ENCODE results near the gene G3BP1. TPM values are rescaled to one million over a fixed set of nuclear protein-coding genes. Genes with fewer than 3 reads are reported as not detected.

The G3BP1 gene
- total and polyA plus RNA-seq, 4 donors = 19.1 to 171 (median 87.0) TPM

DNA sequence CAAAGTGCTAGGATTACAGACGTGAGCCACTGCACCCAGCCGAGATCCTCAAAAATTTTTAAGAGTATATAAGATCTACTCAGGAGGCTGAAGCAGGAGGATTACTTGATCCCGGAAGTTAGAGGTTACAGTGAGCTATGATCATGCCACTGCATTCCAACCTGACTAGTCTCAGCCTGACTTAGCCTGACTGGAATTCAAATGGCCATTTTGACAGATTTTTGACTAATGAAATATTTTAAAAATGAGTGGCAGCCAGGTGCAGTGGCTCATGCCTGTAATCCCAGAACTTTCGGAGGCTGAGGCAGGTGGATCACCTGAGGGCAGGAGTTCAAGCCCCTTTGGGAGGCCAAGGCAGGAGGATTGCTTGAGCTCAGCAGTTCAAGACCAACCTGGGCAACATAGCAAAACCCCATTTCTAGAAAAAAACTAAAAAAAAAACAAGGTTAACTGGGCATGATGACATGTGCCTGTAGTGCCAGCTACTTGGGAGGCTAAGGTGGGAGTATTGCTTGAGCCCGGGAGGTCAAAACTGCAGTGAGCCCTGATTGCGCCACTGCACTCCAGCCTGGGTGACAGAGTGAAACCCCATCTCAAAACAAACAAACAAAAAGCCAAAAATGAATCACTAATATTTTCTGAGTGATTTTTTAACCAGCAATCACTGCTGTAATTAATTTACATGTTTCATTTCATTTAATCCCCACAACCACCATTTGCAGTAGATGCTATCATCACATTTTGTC, 29.9 kb upstream of the G3BP1 start:
- Histone ChIP-seq H3K9me3 (ENCODE audit: control insufficient read depth in 4 of 4, insufficient read depth in 3 of 4, low read length in 3 of 4) (no peaks in the 10 kb centered on the region), H3K36me3 (ENCODE audit: control insufficient read depth in 4 of 4, insufficient read depth in 4 of 4, low read length in 4 of 4) (peaks cover 0 to 28% (median 16%) of the 10 kb centered on the region in 4 donors), H3K27ac (ENCODE audit: low read depth in 1 of 2, low read length in 1 of 2) (peak overlapping the region in 1 of 2 donors; percentile 4), H3K9ac (ENCODE audit: insufficient read depth in 1 of 2, low read length in 2 of 2) (no peak overlapping the region), H3K4me3 (no peak overlapping the region), H3K4me1 (ENCODE audit: control insufficient read depth in 5 of 5, insufficient read depth in 5 of 5, low read length in 5 of 5) (peaks cover 7 to 16% (median 11%) of the 10 kb centered on the region in 5 donors), H3K27me3 (ENCODE audit: control insufficient read depth in 3 of 3, insufficient read depth in 3 of 3, low read length in 2 of 3) (no peaks in the 10 kb centered on the region)
- WGBS, 2 donors = 93 to 95% methylated on average over 6 of the region's 6 CpGs
- TF ChIP-seq, protein P1, sequence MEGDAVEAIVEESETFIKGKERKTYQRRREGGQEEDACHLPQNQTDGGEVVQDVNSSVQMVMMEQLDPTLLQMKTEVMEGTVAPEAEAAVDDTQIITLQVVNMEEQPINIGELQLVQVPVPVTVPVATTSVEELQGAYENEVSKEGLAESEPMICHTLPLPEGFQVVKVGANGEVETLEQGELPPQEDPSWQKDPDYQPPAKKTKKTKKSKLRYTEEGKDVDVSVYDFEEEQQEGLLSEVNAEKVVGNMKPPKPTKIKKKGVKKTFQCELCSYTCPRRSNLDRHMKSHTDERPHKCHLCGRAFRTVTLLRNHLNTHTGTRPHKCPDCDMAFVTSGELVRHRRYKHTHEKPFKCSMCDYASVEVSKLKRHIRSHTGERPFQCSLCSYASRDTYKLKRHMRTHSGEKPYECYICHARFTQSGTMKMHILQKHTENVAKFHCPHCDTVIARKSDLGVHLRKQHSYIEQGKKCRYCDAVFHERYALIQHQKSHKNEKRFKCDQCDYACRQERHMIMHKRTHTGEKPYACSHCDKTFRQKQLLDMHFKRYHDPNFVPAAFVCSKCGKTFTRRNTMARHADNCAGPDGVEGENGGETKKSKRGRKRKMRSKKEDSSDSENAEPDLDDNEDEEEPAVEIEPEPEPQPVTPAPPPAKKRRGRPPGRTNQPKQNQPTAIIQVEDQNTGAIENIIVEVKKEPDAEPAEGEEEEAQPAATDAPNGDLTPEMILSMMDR (IDR thresholded peaks at IDR 0.05; ENCODE audit: control extremely low read depth, extremely low read depth) = no peak
- DNase-seq = no peak
- ATAC-seq (ENCODE audit: insufficient read depth, low FRiP score) = no peak

DNA sequence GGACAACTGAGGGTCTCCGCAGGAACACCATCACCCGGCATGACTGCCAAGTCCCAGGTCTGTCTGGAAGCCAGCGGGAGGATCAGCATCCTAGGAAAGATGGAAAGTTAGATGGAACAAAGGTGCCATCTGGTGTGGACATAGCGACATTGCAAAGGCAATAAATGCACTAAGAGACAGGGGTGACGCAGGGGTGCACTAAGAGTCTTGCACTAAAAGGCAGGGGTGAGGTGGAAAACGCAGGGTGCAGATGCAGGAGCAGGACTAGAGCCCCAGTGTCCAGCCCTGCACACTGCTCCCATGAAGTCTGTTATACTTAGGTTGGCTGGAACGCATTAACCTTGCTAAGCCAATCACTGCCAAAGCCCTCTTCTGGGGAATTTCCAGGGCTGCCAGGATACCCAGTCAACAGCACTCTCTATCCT, 28.9 kb upstream of the G3BP1 start:
- Histone ChIP-seq H3K9me3 (ENCODE audit: control insufficient read depth in 4 of 4, insufficient read depth in 3 of 4, low read length in 3 of 4) (no peaks in the 10 kb centered on the region), H3K4me1 (ENCODE audit: control insufficient read depth in 5 of 5, insufficient read depth in 5 of 5, low read length in 5 of 5) (peaks cover 7 to 16% (median 11%) of the 10 kb centered on the region in 5 donors), H3K9ac (ENCODE audit: insufficient read depth in 1 of 2, low read length in 2 of 2) (no peak overlapping the region), H3K4me3 (no peak overlapping the region), H3K27me3 (ENCODE audit: control insufficient read depth in 3 of 3, insufficient read depth in 3 of 3, low read length in 2 of 3) (no peaks in the 10 kb centered on the region), H3K27ac (ENCODE audit: low read depth in 1 of 2, low read length in 1 of 2) (no peak overlapping the region), H3K36me3 (ENCODE audit: control insufficient read depth in 4 of 4, insufficient read depth in 4 of 4, low read length in 4 of 4) (peaks cover 0 to 28% (median 15%) of the 10 kb centered on the region in 4 donors)
- no peak for ATAC-seq (ENCODE audit: insufficient read depth, low FRiP score)
- DNase-seq = peak; percentile 41 to 67 (median 53)
- 77 to 81% methylated on average over 7 of the region's 7 CpGs for WGBS, 2 donors
- TF ChIP-seq, protein P1 (IDR thresholded peaks at IDR 0.05; ENCODE audit: control extremely low read depth, extremely low read depth) = peak; percentile 36

DNA sequence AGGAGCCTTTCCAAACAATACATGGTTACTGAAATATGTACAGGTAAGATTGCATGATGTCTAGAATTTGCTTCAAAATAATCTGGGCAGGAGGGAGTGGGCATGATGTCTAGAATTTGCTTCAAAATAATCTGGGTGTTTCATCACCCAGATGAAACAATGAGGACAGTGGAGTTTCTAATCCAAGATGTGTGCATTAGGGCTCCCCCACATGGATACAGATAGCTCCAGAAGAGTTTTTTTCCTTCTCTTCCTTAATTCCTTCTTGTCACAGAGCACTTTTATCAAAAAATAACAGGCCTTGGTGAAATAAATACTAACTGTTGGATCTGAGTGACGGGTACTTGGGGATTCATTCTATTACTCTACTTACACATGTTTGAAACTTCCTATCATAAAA, 28.2 kb upstream of the G3BP1 start:
- H3K36me3 ChIP-seq (ENCODE audit: control insufficient read depth in 4 of 4, insufficient read depth in 4 of 4, low read length in 4 of 4) = peaks cover 0 to 30% (median 15%) of the 10 kb centered on the region in 4 donors
- 95 to 97% methylated on average over 1 of the region's 1 CpG for WGBS, 2 donors

More for the DNA sequence above, 28.2 kb upstream of the G3BP1 start:
- H3K4me1 ChIP-seq (ENCODE audit: control insufficient read depth in 5 of 5, insufficient read depth in 5 of 5, low read length in 5 of 5) = peaks cover 7 to 16% (median 11%) of the 10 kb centered on the region in 5 donors
- H3K27me3 ChIP-seq (ENCODE audit: control insufficient read depth in 3 of 3, insufficient read depth in 3 of 3, low read length in 2 of 3) = no peaks in the 10 kb centered on the region
- H3K4me3 ChIP-seq = no peak overlapping the region
- no peak overlapping the region for H3K27ac ChIP-seq (ENCODE audit: low read depth in 1 of 2, low read length in 1 of 2)
- H3K9ac ChIP-seq (ENCODE audit: insufficient read depth in 1 of 2, low read length in 2 of 2) = no peak overlapping the region
- no peaks in the 10 kb centered on the region for H3K9me3 ChIP-seq (ENCODE audit: control insufficient read depth in 4 of 4, insufficient read depth in 3 of 4, low read length in 3 of 4)
- TF ChIP-seq, protein P1 (IDR thresholded peaks at IDR 0.05; ENCODE audit: control extremely low read depth, extremely low read depth) = no peak
- DNase-seq = no peak
- ATAC-seq (ENCODE audit: insufficient read depth, low FRiP score) = no peak

Measured in lung (tissue), 12 donors.